HG02798 (cell line): ENCODE data around the gene MAP3K7.

Experiments
- ATAC-seq: cut with Tn5 transposase; IDR thresholded peaks from one replicate; pipeline ENCODE4 v1.9.1; 2021; ENCODE audit warnings: mild to moderate bottlenecking; ENCODE audit not compliant: unreplicated experiment, poor library complexity

Gene MAP3K7

DNA sequence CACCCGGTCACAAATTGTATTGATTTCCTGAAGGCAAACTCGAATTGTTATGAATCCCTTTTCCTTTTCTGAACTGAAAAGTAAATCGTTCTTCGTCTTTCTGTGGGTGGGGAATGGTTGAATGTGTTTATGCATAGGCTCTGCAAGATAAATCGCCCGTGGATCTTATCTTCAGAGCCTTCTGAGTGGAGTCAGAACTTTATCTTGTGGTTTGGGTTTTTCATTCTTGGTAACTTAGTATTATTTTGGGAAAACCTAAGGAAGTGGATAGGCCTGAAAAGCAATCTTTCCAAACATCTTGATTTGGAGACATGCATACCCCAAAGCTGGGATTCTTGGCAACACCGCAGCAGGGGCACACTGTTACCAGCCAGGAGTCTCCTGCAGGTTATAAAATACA, 122.4 kb downstream of the MAP3K7 start:
- ATAC-seq, result no peak

- no peak for ATAC-seq
These were observed 123.0 kb downstream of the MAP3K7 start for GRCh38 chr6:90463874-90464273.
